Measurements from ENCODE around the gene KDELR3.

DNA sequence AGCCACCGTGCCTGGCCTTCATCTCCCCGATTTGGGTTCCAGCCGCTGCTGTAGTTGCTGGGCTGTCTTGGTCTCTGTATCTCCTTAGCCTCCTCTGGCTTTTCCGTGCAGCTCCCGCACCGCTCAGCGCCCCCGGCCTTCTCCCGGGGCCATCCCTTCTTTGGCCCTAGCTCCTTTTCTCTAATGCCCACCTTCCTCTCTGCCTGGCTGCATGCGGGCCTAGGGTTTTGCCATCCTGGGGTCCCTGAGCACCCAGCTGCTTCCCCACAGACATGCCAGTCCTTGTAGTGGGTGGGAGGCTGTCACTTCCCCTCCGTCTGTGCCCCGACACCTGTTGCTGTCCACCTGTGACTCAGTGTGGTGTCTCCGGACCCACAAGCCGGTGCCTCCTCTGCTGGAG lies 49.3 kb upstream of the KDELR3 start:
- TF ChIP-seq CTCF (IDR thresholded peaks at IDR 0.05) (no peak), ZFX (IDR thresholded peaks at IDR 0.05; ENCODE audit: borderline replicate concordance) (no peak)

All from 22Rv1 (cell line).